Parathyroid adenoma (tissue), 2 donors: ENCODE data around the gene NLRP9.
A peak's percentile ranks its signal among the peaks of the same experiment; 100 is the strongest.

Experiments used
- H2AFZ ChIP-seq: fragments of 300-600 bp; sonication (generic); one replicate; pipeline ENCODE4 v1.7.0; 2017; ENCODE audit warnings: antibody characterized with exemption, mild to moderate bottlenecking
- H3K27ac ChIP-seq: fragments of 300-600 bp; sonication (generic); one replicate; pipeline ENCODE4 v1.7.0; 2017
- H3K27me3 ChIP-seq: fragments of 300-600 bp; sonication (generic); one replicate; pipeline ENCODE4 v1.7.0; 2017; ENCODE audit warnings: low read length; ENCODE audit not compliant: control insufficient read depth, insufficient read depth
- H3K36me3 ChIP-seq: fragments of 300-600 bp; sonication (generic); one replicate; pipeline ENCODE4 v1.7.0; 2017; ENCODE audit warnings: low read length; ENCODE audit not compliant: control insufficient read depth, insufficient read depth
- H3K4me1 ChIP-seq: fragments of 300-600 bp; sonication (generic); one replicate; pipeline ENCODE4 v1.7.0; 2017; ENCODE audit warnings: control low read depth
- H3K4me2 ChIP-seq: fragments of 300-600 bp; sonication (generic); one replicate; pipeline ENCODE4 v1.7.0; 2017; ENCODE audit warnings: low read length
- H3K4me3 ChIP-seq: fragments of 300-600 bp; sonication (generic); one replicate; pipeline ENCODE4 v1.7.0; 2017; ENCODE audit warnings: low read depth, low read length
- H3K79me2 ChIP-seq: fragments of 300-600 bp; sonication (generic); one replicate; pipeline ENCODE4 v1.7.0; 2017; ENCODE audit warnings: control low read depth
- H3K9ac ChIP-seq: fragments of 300-600 bp; sonication (generic); one replicate; pipeline ENCODE4 v1.7.0; 2017; ENCODE audit warnings: mild to moderate bottlenecking
- H3K9me3 ChIP-seq: fragments of 300-600 bp; sonication (generic); one replicate; pipeline ENCODE4 v1.7.0; 2017; ENCODE audit warnings: low read length; ENCODE audit not compliant: control insufficient read depth
- CTCF ChIP-seq: fragments of 300-600 bp; sonication (generic); IDR thresholded peaks from one replicate; pipeline ENCODE4 v1.7.0; 2017; ENCODE audit warnings: antibody characterized with exemption, mild to moderate bottlenecking
- donor health status: primary hyperparathyroidism.

The NLRP9 gene

GRCh38 chr19:55680339-55681130 is 57.7 kb downstream of the NLRP9 start:
- no peak overlapping the region for H3K27ac ChIP-seq
- H3K4me3 ChIP-seq: no peak overlapping the region
- H3K4me2 ChIP-seq: no peak overlapping the region
- no peaks in the 10 kb centered on the region for H3K27me3 ChIP-seq
- H3K9me3 ChIP-seq: no peaks in the 10 kb centered on the region
- no peaks in the 10 kb centered on the region for H3K36me3 ChIP-seq
- no peak overlapping the region for H3K9ac ChIP-seq
- no peak for TF ChIP-seq CTCF
- no peak overlapping the region for H2AFZ ChIP-seq
- peaks cover 71% of the 10 kb centered on the region for H3K79me2 ChIP-seq
- H3K4me1 ChIP-seq: peaks cover 36% of the 10 kb centered on the region

- no peaks in the 10 kb centered on the region for H3K36me3 ChIP-seq
- H3K27me3 ChIP-seq: no peaks in the 10 kb centered on the region
- no peak overlapping the region for H2AFZ ChIP-seq
- H3K27ac ChIP-seq: no peak overlapping the region
- H3K79me2 ChIP-seq: peaks cover 64% of the 10 kb centered on the region
- no peaks in the 10 kb centered on the region for H3K9me3 ChIP-seq
- no peak overlapping the region for H3K4me3 ChIP-seq
- H3K4me1 ChIP-seq: peaks cover 36% of the 10 kb centered on the region
- peak overlapping the region; percentile 89 for H3K4me2 ChIP-seq
- no peak for TF ChIP-seq CTCF
- no peak overlapping the region for H3K9ac ChIP-seq
These were observed 58.6 kb downstream of the NLRP9 start for GRCh38 chr19:55679343-55680257.

- Histone ChIP-seq H3K4me3 (peak overlapping the region; percentile 79), H3K27me3 (no peaks in the 10 kb centered on the region), H3K27ac (peak overlapping the region; percentile 61), H2AFZ (no peak overlapping the region), H3K4me2 (peak overlapping the region; percentile 89), H3K36me3 (no peaks in the 10 kb centered on the region), H3K79me2 (peaks cover 50% of the 10 kb centered on the region), H3K9ac (no peak overlapping the region), H3K9me3 (no peaks in the 10 kb centered on the region), H3K4me1 (peaks cover 39% of the 10 kb centered on the region)
- no peak for TF ChIP-seq CTCF
These were observed 60.0 kb downstream of the NLRP9 start for GRCh38 chr19:55678121-55678671.

GRCh38 chr19:55677572-55678028 is 60.6 kb downstream of the NLRP9 start:
- no peaks in the 10 kb centered on the region for H3K9me3 ChIP-seq
- no peak for TF ChIP-seq CTCF
- H3K9ac ChIP-seq: no peak overlapping the region
- no peaks in the 10 kb centered on the region for H3K27me3 ChIP-seq
- H2AFZ ChIP-seq: no peak overlapping the region
- peaks cover 39% of the 10 kb centered on the region for H3K4me1 ChIP-seq
- no peaks in the 10 kb centered on the region for H3K36me3 ChIP-seq
- H3K4me3 ChIP-seq: peak overlapping the region; percentile 79
- peaks cover 45% of the 10 kb centered on the region for H3K79me2 ChIP-seq
- peak overlapping the region; percentile 89 for H3K4me2 ChIP-seq
- H3K27ac ChIP-seq: peak overlapping the region; percentile 61
